Caco-2 (cell line): ENCODE results near the gene SFXN1. TPM values are rescaled to one million over a fixed set of nuclear protein-coding genes. Genes with fewer than 3 reads are reported as not detected.

Source experiments
- BruUV-seq: library from RNA; stranded (reverse); fragments of 400-500 nt; replicated peaks from 2 replicates; lab custom pipeline; 2021; lab: Mats Ljungman, UMichigan
- CTCF ChIA-PET: fragments of 300-600 bp; sonication (Branson Sonifier 250); formaldehyde crosslinking; loops from one replicate; lab custom pipeline; 2022; ENCODE audit warnings: antibody characterized with exemption; lab: Charles Lee
- POLR2A ChIA-PET: fragments of 300-600 bp; sonication (Branson Sonifier 250); formaldehyde crosslinking; loops from one replicate; lab custom pipeline; 2022; ENCODE audit warnings: antibody characterized with exemption; lab: Charles Lee
- DNase-seq, 2 experiments: peaks; one replicate each; pipeline versions ENCODE4 v3.0.0 to v3.0.0-alpha.2; 2020 to 2022
- H3K27me3 ChIP-seq: replicated peaks from 2 replicates; pipeline ENCODE4 v1.6.0; 2011; ENCODE audit warnings: low read length; ENCODE audit not compliant: control insufficient read depth, insufficient read depth
- H3K36me3 ChIP-seq: 2 replicates; pipeline ENCODE4 v1.5.1; 2011; ENCODE audit warnings: low read length; ENCODE audit not compliant: control insufficient read depth, insufficient read depth
- H3K4me1 ChIP-seq: fragments of 250-450 bp; sonication (Bioruptor Pico); 2 replicates; pipeline ENCODE4 v1.5.1; 2020; ENCODE audit warnings: mild to moderate bottlenecking
- H3K4me3 ChIP-seq: 2 replicates; pipeline ENCODE4 v1.5.1; 2011; ENCODE audit warnings: low read depth, mild to moderate bottlenecking, control low read depth, low read length
- H3K9me3 ChIP-seq: fragments of 250-450 bp; sonication (Bioruptor Pico); 2 replicates; pipeline ENCODE4 v1.5.1; 2020; ENCODE audit warnings: mild to moderate bottlenecking, moderate library complexity
- H3K27ac Mint-ChIP-seq: one replicate; pipeline ENCODE4 v1.8.0; 2022; ENCODE audit warnings: mixed read lengths; ENCODE audit not compliant: unreplicated experiment
- H3K27me3 Mint-ChIP-seq: one replicate; pipeline ENCODE4 v1.8.0; 2022; ENCODE audit warnings: mixed read lengths; ENCODE audit not compliant: insufficient read depth, unreplicated experiment
- H3K36me3 Mint-ChIP-seq: one replicate; pipeline ENCODE4 v1.8.0; 2022; ENCODE audit warnings: mild to moderate bottlenecking, mixed read lengths; ENCODE audit not compliant: insufficient read depth, unreplicated experiment
- H3K4me1 Mint-ChIP-seq: one replicate; pipeline ENCODE4 v1.8.0; 2022; ENCODE audit warnings: low read depth, mixed read lengths; ENCODE audit not compliant: unreplicated experiment
- H3K4me3 Mint-ChIP-seq: one replicate; pipeline ENCODE4 v1.8.0; 2022; ENCODE audit warnings: mild to moderate bottlenecking, moderate library complexity, mixed read lengths; ENCODE audit not compliant: unreplicated experiment
- H3K9me3 Mint-ChIP-seq: one replicate; pipeline ENCODE4 v1.8.0; 2022; ENCODE audit warnings: mixed read lengths; ENCODE audit not compliant: unreplicated experiment
- CTCF ChIP-seq, 2 experiments: fragments of 200-600 bp in 1 of 2; IDR thresholded peaks; 1 replicate in 1 of 2; 2 replicates in 1 of 2; pipeline versions ENCODE4 v1.5.1 to v1.8.0; 2011 to 2022; ENCODE audit warnings: antibody characterized with exemption in 1 of 2, control low read depth in 1 of 2, inconsistent platforms in 1 of 2, low read depth in 1 of 2, low read length in 1 of 2, mild to moderate bottlenecking in 1 of 2, moderate library complexity in 1 of 2; ENCODE audit not compliant: insufficient read depth in 1 of 2, severe bottlenecking in 1 of 2, unreplicated experiment in 1 of 2
- intact Hi-C: fragments of 100-400 bp; cut with micrococcal nuclease; formaldehyde crosslinking; loops from one replicate; pipeline ENCODE4 v1.10.0; 2022; ENCODE audit not compliant: unreplicated experiment
- total RNA-seq: library from RNA; stranded (reverse); gene quantifications from 2 replicates; pipeline ENCODE4 v1.2.3, GENCODE V29; 2022

Gene SFXN1
- total RNA-seq, 1 experiment from 2014 or later: 104 TPM

- Histone ChIP-seq H3K4me1 (no peaks in the 10 kb centered on the region), H3K27me3 (no peaks in the 10 kb centered on the region; the same call in 1 of the 2 replicates), H3K36me3 (no peaks in the 10 kb centered on the region), H3K4me3 (no peak overlapping the region), H3K9me3 (no peaks in the 10 kb centered on the region)
- BruUV-seq: no TSS peak
- intact Hi-C loops: no loop called here
- H3K27ac Mint-ChIP-seq: no peak overlapping the region
- no peak for DNase-seq
- no peak for TF ChIP-seq CTCF (IDR thresholded peaks at IDR 0.05; ENCODE audit: insufficient read depth in 1 of 2, low read depth in 1 of 2, low read length in 1 of 2, severe bottlenecking in 1 of 2, unreplicated experiment in 1 of 2)
- POLR2A ChIA-PET: no interaction called here
- no peaks in the 10 kb centered on the region for H3K4me1 Mint-ChIP-seq
- CTCF ChIA-PET: interaction anchor here (1.3 kb wide), 1 partner anchor 180 kb away, joined by 4 read pairs; no protein-coding TSS in a partner anchor
- H3K36me3 Mint-ChIP-seq: no peaks in the 10 kb centered on the region
- H3K9me3 Mint-ChIP-seq: no peaks in the 10 kb centered on the region
- no peak overlapping the region for H3K4me3 Mint-ChIP-seq
- H3K27me3 Mint-ChIP-seq: no peaks in the 10 kb centered on the region
Observed at GRCh38 chr5:175538576-175538975, 60.2 kb downstream of the SFXN1 start.

DNA sequence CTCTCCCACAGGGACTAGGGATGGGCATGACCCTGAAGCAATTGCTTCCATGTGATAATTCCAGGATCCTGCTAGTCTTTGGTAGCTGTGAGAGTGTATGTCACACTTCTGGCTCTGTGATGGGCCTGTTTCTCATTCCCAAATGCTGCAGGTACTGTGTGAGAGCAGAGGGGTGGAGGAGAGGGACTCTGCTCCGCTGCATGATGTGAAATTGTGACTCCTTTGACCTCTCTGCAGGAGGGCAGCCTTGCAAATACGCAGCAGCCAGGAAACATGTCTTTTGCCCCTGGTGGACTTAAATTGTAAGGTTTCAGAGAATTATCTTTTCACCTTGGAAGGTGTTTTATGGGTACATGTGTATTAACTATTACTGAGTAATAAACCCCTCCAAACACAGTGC, 61.6 kb downstream of the SFXN1 start:
- no peaks in the 10 kb centered on the region for H3K36me3 ChIP-seq
- Mint-ChIP-seq H3K4me1 (no peaks in the 10 kb centered on the region), H3K9me3 (no peaks in the 10 kb centered on the region), H3K27me3 (no peaks in the 10 kb centered on the region), H3K27ac (no peak overlapping the region), H3K4me3 (no peak overlapping the region), H3K36me3 (no peaks in the 10 kb centered on the region)
- intact Hi-C loops: no loop called here
- TF ChIP-seq CTCF (IDR thresholded peaks at IDR 0.05; ENCODE audit: insufficient read depth in 1 of 2, low read depth in 1 of 2, low read length in 1 of 2, severe bottlenecking in 1 of 2, unreplicated experiment in 1 of 2): no peak
- no peaks in the 10 kb centered on the region for H3K4me1 ChIP-seq
- no peaks in the 10 kb centered on the region for H3K9me3 ChIP-seq
- no peaks in the 10 kb centered on the region; the same call in 1 of the 2 replicates for H3K27me3 ChIP-seq
- no TSS peak for BruUV-seq
- DNase-seq: no peak
- POLR2A ChIA-PET: no interaction called here
- CTCF ChIA-PET: interaction anchor here (1.0 kb wide), 1 partner anchor 178 kb away, joined by 4 read pairs; no protein-coding TSS in a partner anchor
- H3K4me3 ChIP-seq: no peak overlapping the region

GRCh38 chr5:175541264-175541663, 62.9 kb downstream of the SFXN1 start:
- Mint-ChIP-seq H3K9me3 (no peaks in the 10 kb centered on the region), H3K36me3 (no peaks in the 10 kb centered on the region), H3K27me3 (no peaks in the 10 kb centered on the region), H3K4me3 (no peak overlapping the region), H3K4me1 (no peaks in the 10 kb centered on the region), H3K27ac (no peak overlapping the region)
- no peaks in the 10 kb centered on the region for H3K36me3 ChIP-seq
- H3K4me3 ChIP-seq: no peak overlapping the region
- H3K27me3 ChIP-seq: no peaks in the 10 kb centered on the region; the same call in 1 of the 2 replicates
- no TSS peak for BruUV-seq
- CTCF ChIA-PET: interaction anchor here (1.4 kb wide), 1 partner anchor 188 kb away, joined by 4 read pairs; no protein-coding TSS in a partner anchor
- no peaks in the 10 kb centered on the region for H3K4me1 ChIP-seq
- no peaks in the 10 kb centered on the region for H3K9me3 ChIP-seq
- no peak for DNase-seq
- POLR2A ChIA-PET: no interaction called here
- TF ChIP-seq CTCF (IDR thresholded peaks at IDR 0.05; ENCODE audit: insufficient read depth in 1 of 2, low read depth in 1 of 2, low read length in 1 of 2, severe bottlenecking in 1 of 2, unreplicated experiment in 1 of 2): no peak
- intact Hi-C loops: no loop called here
